Activated CD8-positive, alpha-beta memory T cell treated with anti-CD3 and anti-CD28 coated beads, Interleukin-2, amount 10 ng/mL, durations not matched to agents 7 days and 5 days (primary cell): Measurements from ENCODE around the gene FGF12. TPM values are rescaled to one million over a fixed set of nuclear protein-coding genes. Genes with fewer than 3 reads are reported as not detected.

ENCODE experiments used
- ATAC-seq: fragments of 150-1000 bp; cut with Tn5 transposase; one replicate; pipeline ENCODE4 v1.10.0; 2021; ENCODE audit warnings: moderate library complexity
- CTCF ChIA-PET: fragments of 350-600 bp; sonication (Branson Sonifier 250); formaldehyde crosslinking; loops from one replicate; lab custom pipeline; 2021; ENCODE audit warnings: antibody characterized with exemption; lab: Charles Lee
- DNase-seq: peaks from one replicate; pipeline ENCODE4 v3.0.0-alpha.2; 2020
- H3K27ac Mint-ChIP-seq: one replicate; pipeline ENCODE4 v1.8.0; 2021; ENCODE audit warnings: mild to moderate bottlenecking, mixed read lengths
- H3K27me3 Mint-ChIP-seq: one replicate; pipeline ENCODE4 v1.8.0; 2021; ENCODE audit warnings: mixed read lengths
- H3K36me3 Mint-ChIP-seq: one replicate; pipeline ENCODE4 v1.8.0; 2021; ENCODE audit warnings: mild to moderate bottlenecking, mixed read lengths
- H3K4me1 Mint-ChIP-seq: one replicate; pipeline ENCODE4 v1.8.0; 2021; ENCODE audit warnings: mixed read lengths
- H3K4me3 Mint-ChIP-seq: one replicate; pipeline ENCODE4 v1.8.0; 2021; ENCODE audit warnings: mild to moderate bottlenecking, moderate library complexity, mixed read lengths
- H3K9me3 Mint-ChIP-seq: one replicate; pipeline ENCODE4 v1.8.0; 2022; ENCODE audit warnings: low read depth, mixed read lengths
- total RNA-seq, 2 experiments: library from RNA; stranded (reverse); gene quantifications; one replicate each; pipeline ENCODE4 v1.2.3, GENCODE V29; 2021

The FGF12 gene
- total RNA-seq, 2 experiments from 2014 or later = not detected

- H3K27ac Mint-ChIP-seq = no peak overlapping the region
- H3K4me1 Mint-ChIP-seq = no peaks in the 10 kb centered on the region
- H3K27me3 Mint-ChIP-seq = peaks cover under 1% of the 10 kb centered on the region
- no peak overlapping the region for H3K4me3 Mint-ChIP-seq
- H3K9me3 Mint-ChIP-seq = no peaks in the 10 kb centered on the region
- DNase-seq (no peak), ATAC-seq (no peak)
- H3K36me3 Mint-ChIP-seq = no peaks in the 10 kb centered on the region
- CTCF ChIA-PET = interaction anchor here (1.1 to 1.3 kb wide), 2 partner anchors 21 to 235 kb away, joined by 5 to 7 read pairs; no protein-coding TSS in a partner anchor
These were observed 304.4 kb downstream of the FGF12 start for GRCh38 chr3:192422997-192423342.

GRCh38 chr3:192422321-192422996 is 304.9 kb downstream of the FGF12 start:
- H3K27me3 Mint-ChIP-seq = no peaks in the 10 kb centered on the region
- no peaks in the 10 kb centered on the region for H3K9me3 Mint-ChIP-seq
- CTCF ChIA-PET = interaction anchor here (1.3 kb wide), 1 partner anchor 234 kb away, joined by 5 read pairs; no protein-coding TSS in a partner anchor
- H3K4me1 Mint-ChIP-seq = no peaks in the 10 kb centered on the region
- no peak overlapping the region for H3K4me3 Mint-ChIP-seq
- no peak overlapping the region for H3K27ac Mint-ChIP-seq
- no peaks in the 10 kb centered on the region for H3K36me3 Mint-ChIP-seq
- ATAC-seq = no peak
- no peak for DNase-seq

- CTCF ChIA-PET = no interaction called here
- H3K9me3 Mint-ChIP-seq = no peaks in the 10 kb centered on the region
- H3K4me1 Mint-ChIP-seq = no peaks in the 10 kb centered on the region
- no peak overlapping the region for H3K4me3 Mint-ChIP-seq
- peaks cover 4% of the 10 kb centered on the region for H3K27me3 Mint-ChIP-seq
- H3K36me3 Mint-ChIP-seq = no peaks in the 10 kb centered on the region
- H3K27ac Mint-ChIP-seq = no peak overlapping the region
- no peak for DNase-seq
- no peak for ATAC-seq
These were observed 308.0 kb downstream of the FGF12 start for GRCh38 chr3:192419312-192419711.

- Mint-ChIP-seq H3K4me1 (no peaks in the 10 kb centered on the region), H3K27me3 (peaks cover 7% of the 10 kb centered on the region), H3K36me3 (no peaks in the 10 kb centered on the region), H3K4me3 (no peak overlapping the region), H3K27ac (no peak overlapping the region), H3K9me3 (no peaks in the 10 kb centered on the region)
- DNase-seq = no peak
- CTCF ChIA-PET = no interaction called here
- no peak for ATAC-seq
These were observed 309.7 kb downstream of the FGF12 start for GRCh38 chr3:192417559-192418055.

GRCh38 chr3:192417017-192417416 is 310.3 kb downstream of the FGF12 start:
- DNase-seq (no peak), ATAC-seq (no peak)
- Mint-ChIP-seq H3K27ac (no peak overlapping the region), H3K27me3 (peaks cover 11% of the 10 kb centered on the region), H3K4me1 (no peaks in the 10 kb centered on the region), H3K4me3 (no peak overlapping the region), H3K9me3 (no peaks in the 10 kb centered on the region), H3K36me3 (no peaks in the 10 kb centered on the region)
- CTCF ChIA-PET = no interaction called here

GRCh38 chr3:192413461-192413860 is 313.9 kb downstream of the FGF12 start:
- peaks cover 4% of the 10 kb centered on the region for H3K4me1 Mint-ChIP-seq
- H3K27ac Mint-ChIP-seq = no peak overlapping the region
- ATAC-seq (no peak), DNase-seq (no peak)
- CTCF ChIA-PET = no interaction called here
- H3K27me3 Mint-ChIP-seq = peaks cover 39% of the 10 kb centered on the region
- no peaks in the 10 kb centered on the region for H3K36me3 Mint-ChIP-seq
- no peak overlapping the region for H3K4me3 Mint-ChIP-seq
- H3K9me3 Mint-ChIP-seq = no peaks in the 10 kb centered on the region

- DNase-seq (no peak), ATAC-seq (no peak)
- H3K27ac Mint-ChIP-seq = no peak overlapping the region
- CTCF ChIA-PET = no interaction called here
- H3K9me3 Mint-ChIP-seq = no peaks in the 10 kb centered on the region
- H3K36me3 Mint-ChIP-seq = peaks cover 4% of the 10 kb centered on the region
- H3K27me3 Mint-ChIP-seq = peaks cover 60% of the 10 kb centered on the region
- H3K4me1 Mint-ChIP-seq = peaks cover 4% of the 10 kb centered on the region
- H3K4me3 Mint-ChIP-seq = no peak overlapping the region
These were observed 316.7 kb downstream of the FGF12 start for GRCh38 chr3:192410684-192410960.

GRCh38 chr3:192409838-192410683 is 317.3 kb downstream of the FGF12 start:
- CTCF ChIA-PET = no interaction called here
- no peak for DNase-seq
- peaks cover 60% of the 10 kb centered on the region for H3K27me3 Mint-ChIP-seq

GRCh38 chr3:192409201-192409837 is 318.0 kb downstream of the FGF12 start:
- ATAC-seq (peak; percentile 16), DNase-seq (no peak)
- no peak overlapping the region for H3K27ac Mint-ChIP-seq
- peaks cover 4% of the 10 kb centered on the region for H3K4me1 Mint-ChIP-seq
- H3K27me3 Mint-ChIP-seq = peaks cover 56% of the 10 kb centered on the region
- no peak overlapping the region for H3K4me3 Mint-ChIP-seq
- no peaks in the 10 kb centered on the region for H3K9me3 Mint-ChIP-seq
- CTCF ChIA-PET = no interaction called here
- peaks cover 4% of the 10 kb centered on the region for H3K36me3 Mint-ChIP-seq

More at GRCh38 chr3:192409838-192410683, 317.3 kb downstream of the FGF12 start:
- Mint-ChIP-seq H3K27ac (no peak overlapping the region), H3K9me3 (no peaks in the 10 kb centered on the region), H3K36me3 (peaks cover 4% of the 10 kb centered on the region), H3K4me1 (peaks cover 4% of the 10 kb centered on the region), H3K4me3 (no peak overlapping the region)
- ATAC-seq = no peak

GRCh38 chr3:192408647-192409200 is 318.6 kb downstream of the FGF12 start:
- Mint-ChIP-seq H3K4me1 (peaks cover 4% of the 10 kb centered on the region), H3K27ac (peak overlapping the region; percentile 29), H3K27me3 (peaks cover 57% of the 10 kb centered on the region), H3K4me3 (no peak overlapping the region), H3K36me3 (peaks cover 4% of the 10 kb centered on the region), H3K9me3 (no peaks in the 10 kb centered on the region)
- CTCF ChIA-PET = no interaction called here
- DNase-seq (no peak), ATAC-seq (no peak)

GRCh38 chr3:192408007-192408646 is 319.2 kb downstream of the FGF12 start:
- ATAC-seq = no peak
- peak overlapping the region; percentile 29 for H3K27ac Mint-ChIP-seq

GRCh38 chr3:192399767-192400166 is 327.6 kb downstream of the FGF12 start:
- Mint-ChIP-seq H3K4me3 (no peak overlapping the region), H3K27me3 (peaks cover 2% of the 10 kb centered on the region), H3K36me3 (no peaks in the 10 kb centered on the region), H3K4me1 (no peaks in the 10 kb centered on the region), H3K9me3 (peaks cover 2% of the 10 kb centered on the region), H3K27ac (no peak overlapping the region)
- DNase-seq (no peak), ATAC-seq (no peak)
- CTCF ChIA-PET = no interaction called here

More at GRCh38 chr3:192408007-192408646, 319.2 kb downstream of the FGF12 start:
- Mint-ChIP-seq H3K4me3 (no peak overlapping the region), H3K4me1 (peaks cover 4% of the 10 kb centered on the region), H3K36me3 (peaks cover 4% of the 10 kb centered on the region), H3K9me3 (no peaks in the 10 kb centered on the region), H3K27me3 (peaks cover 55% of the 10 kb centered on the region)
- no peak for DNase-seq
- CTCF ChIA-PET = no interaction called here

- Mint-ChIP-seq H3K4me3 (no peak overlapping the region), H3K36me3 (no peaks in the 10 kb centered on the region), H3K9me3 (peaks cover 2% of the 10 kb centered on the region), H3K4me1 (no peaks in the 10 kb centered on the region), H3K27ac (no peak overlapping the region), H3K27me3 (no peaks in the 10 kb centered on the region)
- DNase-seq (no peak), ATAC-seq (no peak)
- CTCF ChIA-PET = interaction anchor here (0.6 kb wide), 1 partner anchor 365 kb away, joined by 3 read pairs; no protein-coding TSS in a partner anchor
These were observed 330.3 kb downstream of the FGF12 start for GRCh38 chr3:192397012-192397411.
